GM21723 (cell line): ENCODE data around the gene EHBP1.

ENCODE experiments used
- ATAC-seq: cut with Tn5 transposase; IDR thresholded peaks from one replicate; pipeline ENCODE4 v1.9.1; 2021; ENCODE audit warnings: mild to moderate bottlenecking, moderate library complexity; ENCODE audit not compliant: unreplicated experiment

EHBP1 gene

GRCh38 chr2:62871506-62871905 is 166.0 kb downstream of the EHBP1 start:
- no peak for ATAC-seq

GRCh38 chr2:62873603-62874002 is 168.1 kb downstream of the EHBP1 start:
- no peak for ATAC-seq

DNA sequence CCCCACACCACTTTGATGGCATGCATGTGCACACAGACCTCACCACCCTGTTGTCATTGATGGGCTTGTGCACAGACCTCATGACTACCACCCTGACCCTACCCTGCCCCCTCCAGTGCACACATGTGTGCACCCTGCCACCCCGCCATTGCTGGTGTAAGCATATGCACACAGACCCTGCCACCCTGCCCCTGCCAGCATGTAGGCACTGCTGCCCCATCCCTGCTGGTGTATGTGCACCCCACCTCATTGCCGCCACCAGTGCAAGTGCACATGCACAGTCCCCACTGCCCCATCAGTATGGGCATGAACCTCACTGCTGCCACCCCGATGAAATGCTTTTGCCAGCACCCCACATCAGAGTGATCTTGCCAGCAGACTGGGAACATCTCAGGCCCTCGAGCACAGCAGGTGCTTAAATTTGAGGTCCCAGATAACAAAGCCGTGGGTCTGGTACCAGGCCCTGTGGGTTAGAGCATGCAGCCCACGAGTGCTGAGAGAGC is 169.4 kb downstream of the EHBP1 start:
- no peak for ATAC-seq

DNA sequence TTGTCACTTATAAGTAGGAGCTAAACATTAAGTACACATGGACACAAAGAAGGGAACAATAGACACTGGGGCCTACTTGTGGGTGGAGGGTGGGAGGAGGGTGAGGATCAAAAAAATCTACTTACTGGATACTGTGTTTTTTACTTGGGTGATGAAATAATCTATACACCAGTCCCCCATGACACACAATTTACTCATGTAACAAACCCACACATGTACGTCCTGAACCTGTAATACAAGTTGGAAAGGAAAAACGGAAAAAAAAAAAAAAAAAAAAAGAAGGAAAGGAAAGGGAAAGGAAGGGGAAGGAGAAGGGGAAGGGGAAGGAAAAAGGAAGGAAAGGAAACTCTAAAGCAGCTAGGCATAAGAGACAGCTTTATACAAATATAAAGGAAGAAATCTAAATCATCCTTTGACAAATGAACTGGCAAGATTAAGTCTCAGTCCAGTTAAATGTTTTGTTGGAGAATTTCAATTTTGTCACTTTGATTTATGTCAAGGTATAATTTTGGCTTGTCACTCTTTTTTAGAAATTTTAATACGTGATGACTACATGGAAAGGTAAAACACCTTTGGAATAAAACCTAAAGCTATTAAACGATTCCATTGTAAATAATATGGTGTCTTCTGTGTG is 175.8 kb downstream of the EHBP1 start:
- no peak for ATAC-seq

- no peak for ATAC-seq
Observed at GRCh38 chr2:62883629-62884028, 178.1 kb downstream of the EHBP1 start.

GRCh38 chr2:62884086-62884485 is 178.6 kb downstream of the EHBP1 start:
- ATAC-seq = no peak

GRCh38 chr2:62884514-62884913 is 179.0 kb downstream of the EHBP1 start:
- ATAC-seq = no peak

- ATAC-seq = no peak
Observed at GRCh38 chr2:62894966-62895631, 189.6 kb downstream of the EHBP1 start.

DNA sequence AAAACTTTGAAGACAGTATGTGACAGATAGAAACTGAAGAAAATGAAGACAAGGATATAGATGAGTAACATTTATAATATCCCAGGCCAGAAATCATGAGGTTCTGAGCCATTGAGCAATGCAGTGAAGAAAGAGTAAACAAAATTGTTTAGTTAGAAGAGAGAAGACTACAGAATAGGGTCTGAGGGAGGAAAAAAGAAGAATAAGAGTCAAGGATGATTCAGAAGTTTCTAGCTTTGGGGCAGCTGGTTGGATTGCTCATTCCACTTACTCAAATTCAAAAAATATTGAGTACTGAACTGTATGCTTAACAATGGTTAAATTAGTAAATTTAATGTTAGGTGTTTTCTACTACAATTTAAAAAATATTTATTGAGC is 190.1 kb downstream of the EHBP1 start:
- ATAC-seq = no peak

GRCh38 chr2:62897187-62897827 is 191.8 kb downstream of the EHBP1 start:
- no peak for ATAC-seq

GRCh38 chr2:62904344-62904743 is 198.8 kb downstream of the EHBP1 start:
- no peak for ATAC-seq

GRCh38 chr2:62908145-62908544 is 202.6 kb downstream of the EHBP1 start:
- ATAC-seq = no peak

GRCh38 chr2:62913311-62913710 is 207.8 kb downstream of the EHBP1 start:
- ATAC-seq = no peak

GRCh38 chr2:62919041-62919440 is 213.5 kb downstream of the EHBP1 start:
- ATAC-seq = no peak

DNA sequence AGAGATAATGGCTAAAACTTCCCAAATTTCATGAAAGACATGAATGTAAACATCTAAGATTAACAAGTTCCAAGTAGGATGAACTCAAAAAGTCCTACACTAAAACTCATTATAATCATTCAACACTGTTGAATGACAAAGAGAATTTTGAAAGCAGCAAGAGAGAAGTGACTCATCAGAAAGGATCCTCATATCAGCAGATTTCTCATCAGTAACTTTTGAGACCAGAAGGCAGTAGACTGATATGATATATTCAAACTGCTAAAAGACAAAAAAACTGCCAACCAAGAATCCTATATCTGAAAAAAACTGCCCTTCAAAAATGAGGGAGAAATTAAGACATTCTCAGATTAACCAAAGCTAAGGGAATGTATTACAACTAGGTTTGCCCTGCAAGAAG is 214.6 kb downstream of the EHBP1 start:
- no peak for ATAC-seq

DNA sequence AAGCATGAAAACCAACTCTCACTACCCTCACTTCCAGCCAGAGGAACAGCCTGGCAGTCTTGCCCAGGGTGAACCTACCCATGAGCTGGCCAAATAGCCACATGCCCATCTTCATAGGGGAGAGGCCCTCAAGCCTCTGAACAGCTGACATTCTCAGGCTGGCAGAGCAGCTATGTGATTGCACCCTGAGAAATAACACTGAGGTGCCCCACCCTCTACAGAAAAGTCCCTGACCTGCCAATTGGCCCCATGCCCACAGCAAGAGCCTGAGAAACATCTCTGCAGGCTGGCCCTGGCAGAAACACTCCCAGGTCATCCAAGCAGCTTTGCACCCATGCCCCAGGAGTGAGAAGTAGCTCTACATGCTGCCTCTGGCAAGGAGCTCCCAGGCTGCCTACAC is 217.7 kb downstream of the EHBP1 start:
- ATAC-seq = no peak

DNA sequence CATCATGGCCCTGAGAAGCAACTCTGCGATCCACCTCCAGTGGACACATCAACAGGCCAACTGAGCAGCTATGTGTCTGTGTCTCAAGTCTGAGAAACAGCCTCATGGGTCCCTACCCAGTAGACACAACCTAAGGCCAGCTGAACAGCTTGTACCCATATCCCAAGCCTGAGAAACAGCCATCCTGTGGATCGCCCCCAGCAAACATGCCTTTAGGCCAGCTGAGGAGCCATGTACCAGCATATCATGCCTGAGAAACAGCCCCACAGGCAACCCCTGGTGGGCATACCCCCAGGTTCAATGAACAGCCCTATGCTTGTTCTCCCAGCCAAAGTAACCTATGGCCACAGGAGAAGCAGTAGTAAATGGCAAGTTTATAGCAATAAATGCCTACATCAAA is 218.4 kb downstream of the EHBP1 start:
- no peak for ATAC-seq

- ATAC-seq = no peak
Observed at GRCh38 chr2:62928015-62928414, 222.5 kb downstream of the EHBP1 start.

- ATAC-seq = no peak
Observed at GRCh38 chr2:62931536-62931935, 226.0 kb downstream of the EHBP1 start.

- no peak for ATAC-seq
Observed at GRCh38 chr2:62933398-62933917, 227.9 kb downstream of the EHBP1 start.

- no peak for ATAC-seq
Observed at GRCh38 chr2:62934517-62934916, 229.0 kb downstream of the EHBP1 start.

DNA sequence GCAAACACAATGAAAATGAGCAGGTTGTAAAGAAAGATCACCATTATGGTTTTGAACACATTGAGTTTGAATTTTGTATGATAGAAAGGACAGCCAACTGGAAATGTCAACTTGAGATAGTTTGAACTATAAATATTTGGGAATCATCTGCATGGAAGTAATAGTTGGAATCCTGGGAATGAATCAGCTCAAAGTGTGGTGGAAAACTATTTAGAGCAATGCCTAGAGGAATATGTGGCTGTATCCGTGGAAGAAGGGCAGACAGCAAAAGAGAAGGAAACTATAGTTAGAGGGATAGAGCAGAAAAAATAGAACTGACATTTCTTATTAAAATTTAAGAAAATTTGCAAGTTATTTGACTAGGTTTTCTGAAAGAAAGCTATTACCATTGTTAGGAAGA is 232.6 kb downstream of the EHBP1 start:
- no peak for ATAC-seq
